Fibroblast of the aortic adventitia (primary cell): ENCODE results near the gene KCNT2. TPM values are rescaled to one million over a fixed set of nuclear protein-coding genes. Genes with fewer than 3 reads are reported as not detected.

Experiments
- DNase-seq: peaks from one replicate; pipeline ENCODE4 v3.0.0-alpha.2; 2010; ENCODE audit warnings: low read depth
- H3K4me3 ChIP-seq: 2 replicates; pipeline ENCODE4 v1.5.1; 2011; ENCODE audit warnings: low read depth, mild to moderate bottlenecking, control low read depth, low read length, moderate library complexity
- total RNA-seq: library from RNA; depleted of rRNA; stranded (reverse); fragments of >200 nt; gene quantifications from 2 replicates; pipeline ENCODE4 v1.2.3, GENCODE V29; 2012; ENCODE audit warnings: low replicate concordance
- TF ChIP-seq, protein P1 (sequence below): IDR thresholded peaks from 2 replicates; pipeline ENCODE4 v1.5.1; 2011; ENCODE audit warnings: mild to moderate bottlenecking, low read length, control low read depth, inconsistent platforms; ENCODE audit not compliant: insufficient read depth

The KCNT2 gene
- total RNA-seq, 1 donor = 8.0 TPM

DNA sequence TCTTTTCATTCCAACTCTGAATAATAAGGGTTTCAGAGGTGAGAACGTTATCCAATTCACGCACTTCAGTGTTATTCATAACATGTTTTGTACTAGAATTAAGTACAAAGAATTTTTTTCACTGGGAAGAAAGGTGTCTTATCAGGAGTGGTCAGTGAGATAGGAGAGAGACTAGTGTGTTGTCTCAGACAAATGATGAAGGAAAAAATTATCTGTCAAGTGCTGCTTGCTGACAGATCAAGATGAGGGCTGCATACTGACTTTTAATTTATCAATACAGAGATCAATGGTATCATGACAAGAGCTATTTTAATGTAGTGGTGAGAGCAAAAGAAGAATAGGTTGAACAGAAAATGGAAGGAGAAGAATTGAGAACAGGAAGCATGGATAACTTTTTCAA, 402.4 kb downstream of the KCNT2 start:
- no peak overlapping the region for H3K4me3 ChIP-seq
- TF ChIP-seq, protein P1, sequence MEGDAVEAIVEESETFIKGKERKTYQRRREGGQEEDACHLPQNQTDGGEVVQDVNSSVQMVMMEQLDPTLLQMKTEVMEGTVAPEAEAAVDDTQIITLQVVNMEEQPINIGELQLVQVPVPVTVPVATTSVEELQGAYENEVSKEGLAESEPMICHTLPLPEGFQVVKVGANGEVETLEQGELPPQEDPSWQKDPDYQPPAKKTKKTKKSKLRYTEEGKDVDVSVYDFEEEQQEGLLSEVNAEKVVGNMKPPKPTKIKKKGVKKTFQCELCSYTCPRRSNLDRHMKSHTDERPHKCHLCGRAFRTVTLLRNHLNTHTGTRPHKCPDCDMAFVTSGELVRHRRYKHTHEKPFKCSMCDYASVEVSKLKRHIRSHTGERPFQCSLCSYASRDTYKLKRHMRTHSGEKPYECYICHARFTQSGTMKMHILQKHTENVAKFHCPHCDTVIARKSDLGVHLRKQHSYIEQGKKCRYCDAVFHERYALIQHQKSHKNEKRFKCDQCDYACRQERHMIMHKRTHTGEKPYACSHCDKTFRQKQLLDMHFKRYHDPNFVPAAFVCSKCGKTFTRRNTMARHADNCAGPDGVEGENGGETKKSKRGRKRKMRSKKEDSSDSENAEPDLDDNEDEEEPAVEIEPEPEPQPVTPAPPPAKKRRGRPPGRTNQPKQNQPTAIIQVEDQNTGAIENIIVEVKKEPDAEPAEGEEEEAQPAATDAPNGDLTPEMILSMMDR = no peak
- DNase-seq = no peak

DNA sequence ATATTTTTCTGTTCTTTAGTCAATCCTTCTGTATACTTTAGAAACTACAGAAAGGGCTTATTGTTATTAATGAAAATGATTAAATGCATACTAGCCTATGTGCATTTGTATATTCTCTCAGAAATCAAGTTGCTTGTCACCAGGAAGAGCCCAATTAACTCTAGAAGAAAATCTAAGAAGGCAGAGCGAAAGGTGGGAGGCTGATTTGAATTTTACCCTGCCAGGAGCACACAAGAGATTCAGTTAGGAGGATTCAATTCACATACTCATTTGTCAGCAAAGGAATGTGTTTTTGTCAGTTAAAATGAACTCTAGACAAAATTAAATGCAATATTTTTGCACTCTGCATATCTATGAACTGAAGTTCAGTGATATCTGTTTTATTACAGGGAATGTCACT, 411.8 kb downstream of the KCNT2 start:
- H3K4me3 ChIP-seq = no peak overlapping the region
- DNase-seq = no peak
- TF ChIP-seq, protein P1 = no peak

DNA sequence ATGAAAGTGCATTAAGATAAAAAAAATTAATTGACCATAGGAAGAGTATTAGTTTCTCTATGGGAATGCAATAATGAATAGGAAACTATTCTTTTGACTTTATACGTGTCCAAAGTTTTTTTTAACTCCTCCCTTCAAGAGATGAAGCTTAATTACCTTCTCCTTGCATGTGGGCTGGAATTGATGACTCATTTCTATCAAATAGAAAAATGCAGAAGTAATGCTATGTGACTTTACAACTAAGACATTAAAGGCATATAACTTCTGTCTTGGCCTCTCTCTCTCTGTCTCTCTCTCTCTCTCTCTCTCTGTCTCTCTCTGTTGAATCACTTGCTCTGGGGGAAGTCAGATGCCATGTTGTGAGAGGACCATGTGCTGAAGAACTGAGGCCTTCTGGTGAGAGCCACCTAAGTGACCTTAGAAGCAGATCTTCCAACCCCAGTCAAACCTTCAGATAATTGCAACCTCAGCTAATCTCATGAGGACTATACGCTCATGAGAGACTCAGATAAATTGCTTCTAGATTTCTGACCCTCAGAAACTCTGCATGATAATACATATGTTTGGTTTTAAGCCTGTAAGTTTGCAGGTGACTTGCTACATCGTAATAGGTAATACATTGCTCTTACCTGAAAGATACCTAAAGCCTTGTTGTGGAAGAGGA, 414.2 kb downstream of the KCNT2 start:
- TF ChIP-seq, protein P1 = no peak
- DNase-seq = no peak
- H3K4me3 ChIP-seq = no peak overlapping the region

DNA sequence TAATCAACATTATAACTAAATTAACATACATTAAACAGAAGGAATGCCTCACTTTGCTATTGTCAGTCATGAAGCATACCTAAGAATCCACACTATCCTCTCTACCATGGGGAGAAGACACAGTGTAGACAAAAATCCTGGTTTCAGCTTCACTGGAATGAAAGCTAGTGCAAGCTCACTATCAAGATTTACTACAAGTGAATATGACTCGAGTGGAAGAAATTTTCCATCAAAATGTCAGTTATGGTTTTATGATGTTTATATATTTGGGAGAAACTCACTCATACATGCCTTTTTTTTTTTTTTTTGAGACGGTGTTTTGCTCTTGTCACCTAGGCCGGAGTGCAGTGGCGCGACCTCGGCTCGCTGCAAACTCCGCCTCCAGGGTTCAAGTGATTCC, 424.3 kb downstream of the KCNT2 start:
- H3K4me3 ChIP-seq = no peak overlapping the region
- no peak for DNase-seq
- TF ChIP-seq, protein P1 = no peak

DNA sequence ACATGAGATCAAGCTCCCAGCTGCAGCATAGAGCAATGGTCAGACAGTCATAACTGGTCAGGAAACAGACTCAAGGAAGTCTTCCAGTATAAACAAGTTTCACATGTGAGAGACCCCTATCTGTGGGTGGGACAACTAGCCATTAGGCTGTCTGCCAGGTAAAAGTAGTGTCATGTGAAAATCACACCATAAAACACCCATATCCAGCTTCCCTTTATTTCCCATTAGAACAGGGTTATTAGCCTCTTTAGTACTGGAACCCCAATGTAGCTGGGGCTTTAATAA, 426.7 kb downstream of the KCNT2 start:
- DNase-seq = no peak
- TF ChIP-seq, protein P1 = no peak
- no peak overlapping the region for H3K4me3 ChIP-seq

DNA sequence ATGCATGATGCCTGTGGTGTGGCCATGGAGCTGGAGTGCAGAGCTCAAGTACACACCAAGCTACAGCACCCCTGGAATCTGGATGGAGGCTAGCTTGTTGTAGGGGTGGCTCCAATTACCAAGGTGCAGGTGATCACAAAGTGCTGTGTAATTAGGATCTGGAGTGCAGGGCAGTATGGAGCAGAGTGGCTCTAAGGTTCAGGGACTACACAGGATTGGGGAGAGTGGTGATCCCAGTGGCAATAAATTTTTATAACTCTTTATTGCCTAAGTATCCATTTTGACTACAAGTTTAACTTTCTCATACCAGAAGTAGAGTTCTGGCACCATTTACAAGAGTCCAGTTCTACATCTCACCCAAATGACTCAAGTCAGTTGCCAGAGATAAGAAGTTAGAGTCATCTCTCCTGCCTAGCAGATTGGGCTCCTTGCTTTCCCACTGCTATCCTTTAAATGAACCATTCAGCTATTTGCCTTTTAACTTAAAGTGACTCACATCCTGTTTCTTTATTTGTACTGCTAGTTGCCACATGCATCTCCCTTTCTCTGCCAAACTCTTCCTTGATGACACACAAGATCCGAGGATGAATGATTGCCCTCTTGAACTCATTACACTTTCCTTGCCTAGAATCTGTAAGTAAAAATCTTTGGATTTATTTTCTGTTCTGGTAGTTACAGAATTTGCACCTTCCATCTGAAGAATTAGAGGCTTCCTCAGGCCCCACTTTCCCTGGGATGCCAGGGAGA, 427.2 kb downstream of the KCNT2 start:
- peak; percentile 98 for DNase-seq
- no peak overlapping the region for H3K4me3 ChIP-seq
- TF ChIP-seq, protein P1 = no peak
